Measurements from ENCODE around the gene SENP2.
"Not testable (repeated sequence)": the region's sequence is repeated elsewhere in the genome, so short reads cannot be mapped to it uniquely, and the experiment has no call there.

SENP2 gene

GRCh38 chr3:185586686-185587039 lies 568 bp downstream of the SENP2 start:
- no peak for DNase-seq (ENCODE audit: low read depth)

GRCh38 chr3:185594073-185594472 lies 8.0 kb downstream of the SENP2 start:
- no peak for DNase-seq (ENCODE audit: low read depth)

- no peak for DNase-seq (ENCODE audit: low read depth)
These were observed 9.4 kb downstream of the SENP2 start for GRCh38 chr3:185595526-185595925.

GRCh38 chr3:185605566-185605965 lies 19.5 kb downstream of the SENP2 start:
- no peak for DNase-seq (ENCODE audit: low read depth)

- DNase-seq (ENCODE audit: low read depth), result no peak
These were observed 20.1 kb downstream of the SENP2 start for GRCh38 chr3:185606196-185606595.

GRCh38 chr3:185613016-185613415 lies 26.9 kb downstream of the SENP2 start:
- DNase-seq (ENCODE audit: low read depth), result no peak

GRCh38 chr3:185623939-185624665 lies 38.0 kb downstream of the SENP2 start:
- DNase-seq (ENCODE audit: low read depth), result no peak

GRCh38 chr3:185625784-185626183 lies 39.7 kb downstream of the SENP2 start:
- DNase-seq (ENCODE audit: low read depth), result no peak

GRCh38 chr3:185629554-185630181 lies 43.6 kb downstream of the SENP2 start:
- no peak for DNase-seq (ENCODE audit: low read depth)

GRCh38 chr3:185630182-185630622 lies 44.1 kb downstream of the SENP2 start:
- DNase-seq (ENCODE audit: low read depth), result no peak

GRCh38 chr3:185631108-185631507 lies 45.0 kb downstream of the SENP2 start:
- no peak for DNase-seq (ENCODE audit: low read depth)

GRCh38 chr3:185631508-185632206 lies 45.6 kb downstream of the SENP2 start:
- no peak for DNase-seq (ENCODE audit: low read depth)

- DNase-seq (ENCODE audit: low read depth), result no peak
These were observed 46.9 kb downstream of the SENP2 start for GRCh38 chr3:185632996-185633395.

- DNase-seq (ENCODE audit: low read depth), result no peak
These were observed 51.3 kb downstream of the SENP2 start for GRCh38 chr3:185637388-185637787.

- not testable (repeated sequence) for DNase-seq (ENCODE audit: low read depth)
These were observed 52.6 kb downstream of the SENP2 start for GRCh38 chr3:185638651-185639050.

GRCh38 chr3:185639632-185640206 lies 53.6 kb downstream of the SENP2 start:
- no peak for DNase-seq (ENCODE audit: low read depth)

GRCh38 chr3:185640308-185640707 lies 54.2 kb downstream of the SENP2 start:
- DNase-seq (ENCODE audit: low read depth), result no peak

- DNase-seq (ENCODE audit: low read depth), result not testable (repeated sequence)
These were observed 59.1 kb downstream of the SENP2 start for GRCh38 chr3:185645191-185645590.

- no peak for DNase-seq (ENCODE audit: low read depth)
These were observed 59.7 kb downstream of the SENP2 start for GRCh38 chr3:185645596-185646381.

- DNase-seq (ENCODE audit: low read depth), result no peak
These were observed 60.5 kb downstream of the SENP2 start for GRCh38 chr3:185646382-185647133.
